Left kidney (tissue), 2 donors: ENCODE measurements around the gene WDPCP. TPM values are rescaled to one million over a fixed set of nuclear protein-coding genes. Genes with fewer than 3 reads are reported as not detected.
"Not testable (repeated sequence)": the region's sequence is repeated elsewhere in the genome, so short reads cannot be mapped to it uniquely, and the experiment has no call there.

ENCODE experiments used
- DNase-seq: peaks from one replicate; pipeline ENCODE4 v3.0.0-alpha.2; 2013
- polyA plus RNA-seq: library from polyadenylated mRNA; unstranded; fragments of 120-200 nt; gene quantifications from one replicate; pipeline ENCODE4 v1.2.1, GENCODE V29; 2013; ENCODE audit not compliant: insufficient read length

Gene WDPCP
- polyA plus RNA-seq, 1 donor, result 16.4 TPM

DNA sequence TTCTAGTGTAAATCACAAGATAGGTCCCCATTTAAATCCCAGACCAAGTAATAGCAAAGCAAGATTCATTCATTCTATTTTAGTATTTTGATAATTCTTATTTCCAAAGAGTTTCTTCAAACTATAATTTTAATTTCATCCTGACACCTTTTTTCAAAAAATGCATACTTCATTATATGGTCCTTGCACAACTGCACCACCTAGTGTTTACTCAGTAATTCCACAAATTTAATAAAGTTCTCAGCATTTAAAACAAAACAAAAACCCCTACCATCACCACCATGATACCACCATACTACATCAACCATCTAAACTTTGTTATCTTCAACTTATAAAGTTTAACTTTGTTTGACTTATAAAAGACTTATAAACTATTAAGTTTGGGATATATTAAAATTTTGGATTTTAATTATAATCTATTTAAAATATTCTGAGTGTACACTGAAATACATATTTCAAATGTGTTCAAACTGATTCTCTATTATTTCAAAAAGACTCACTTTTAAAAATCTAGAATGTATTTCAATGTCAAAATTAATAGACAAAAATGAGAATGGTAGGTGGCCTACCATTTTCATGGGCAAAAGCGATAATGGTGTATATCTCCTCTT, 44.2 kb downstream of the WDPCP start:
- DNase-seq, result no peak

DNA sequence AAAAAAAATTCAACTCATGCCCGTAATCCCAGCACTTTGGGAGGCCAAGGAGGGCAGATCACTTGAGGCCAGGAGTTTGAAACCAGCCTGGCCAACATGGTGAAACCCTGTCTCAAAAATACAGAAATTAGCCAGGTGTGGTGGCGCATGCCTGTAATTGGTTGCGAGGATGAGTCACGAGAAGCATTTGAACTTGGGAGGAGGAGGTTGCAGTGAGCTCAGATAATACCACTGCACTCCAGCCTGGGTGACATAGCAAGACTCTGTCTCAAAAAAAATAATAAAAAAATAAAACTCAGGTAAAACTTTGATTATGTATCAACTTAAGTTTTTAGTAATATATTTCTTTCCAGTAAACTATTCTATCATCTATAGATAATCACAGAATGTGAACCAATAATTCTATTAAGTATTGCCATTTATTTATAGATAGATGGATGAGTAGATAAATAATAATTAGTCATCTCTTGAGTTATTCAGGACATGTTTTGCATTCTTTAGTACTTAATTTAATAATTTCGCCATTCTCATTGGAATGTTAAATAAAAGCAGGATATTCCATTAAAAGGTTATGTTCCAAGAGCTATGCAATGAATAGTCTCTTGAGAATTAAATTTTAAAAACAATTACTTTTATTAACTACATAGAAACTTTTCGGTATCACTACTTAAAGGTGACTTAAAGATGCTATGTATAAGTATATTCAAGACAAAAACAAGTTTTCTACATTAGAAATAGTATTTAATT, 48.7 kb downstream of the WDPCP start:
- no peak for DNase-seq

DNA sequence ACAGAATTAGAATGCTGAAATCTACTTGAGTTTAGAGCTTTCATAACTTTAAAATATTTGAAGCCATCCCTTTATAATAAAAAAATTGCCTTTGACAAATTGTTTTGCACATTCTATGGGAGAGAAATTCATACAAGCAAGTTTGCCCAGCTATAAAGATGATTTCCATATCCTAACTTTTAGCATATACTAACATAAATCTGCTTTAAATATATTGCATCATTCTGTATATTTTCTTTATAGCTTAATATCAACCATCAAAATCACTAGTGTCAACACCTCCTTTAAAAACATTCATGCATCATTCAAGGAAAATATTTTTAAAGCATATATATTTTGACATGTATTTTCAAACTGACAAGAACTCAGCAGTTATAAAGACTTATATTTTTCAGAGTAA, 49.9 kb downstream of the WDPCP start:
- DNase-seq, result no peak

DNA sequence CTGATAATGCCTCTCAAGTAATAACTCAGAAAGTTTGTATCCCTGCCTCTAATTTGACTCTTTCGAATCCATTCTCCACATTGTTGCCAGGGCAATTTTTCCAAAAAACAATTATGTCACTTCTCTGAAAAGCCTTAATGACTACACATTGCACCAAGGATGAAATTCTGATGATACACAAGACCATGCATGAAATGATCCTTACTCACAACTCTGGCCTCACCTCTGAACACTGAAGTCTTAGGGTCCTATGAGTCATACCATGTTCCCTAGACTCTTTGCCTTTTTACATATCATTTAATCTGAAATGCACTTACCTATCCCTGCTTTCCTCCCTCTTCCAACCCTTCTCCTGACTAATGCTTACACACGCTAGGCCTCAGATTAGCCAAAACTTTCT, 51.0 kb downstream of the WDPCP start:
- DNase-seq, result no peak

DNA sequence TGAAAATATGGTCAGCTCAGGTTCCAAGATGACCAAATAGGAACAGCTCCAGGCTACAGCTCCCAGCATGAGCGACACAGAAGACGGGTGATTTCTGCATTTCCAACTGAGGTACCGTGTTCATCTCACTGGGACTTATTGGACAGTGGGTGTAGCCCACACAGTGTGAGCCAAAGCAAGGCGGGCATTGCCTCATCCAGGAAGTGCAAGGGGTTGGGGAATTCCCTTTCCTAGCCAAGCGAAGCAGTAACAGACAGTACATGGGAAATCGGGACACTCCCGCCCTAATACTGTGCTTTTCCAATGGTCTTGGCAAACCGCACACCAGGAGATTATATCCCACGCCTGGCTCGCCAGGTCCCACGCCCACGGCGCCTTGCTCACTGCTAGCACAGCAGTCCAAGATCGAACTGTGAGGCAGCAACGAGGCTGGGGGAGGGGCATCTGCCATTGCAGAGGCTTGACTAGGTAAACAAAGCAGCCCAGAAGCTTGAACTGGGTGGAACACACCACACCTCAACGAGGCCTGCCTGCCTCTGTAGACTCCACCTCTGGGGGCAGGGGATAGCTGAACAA, 57.5 kb downstream of the WDPCP start:
- DNase-seq, result no peak

DNA sequence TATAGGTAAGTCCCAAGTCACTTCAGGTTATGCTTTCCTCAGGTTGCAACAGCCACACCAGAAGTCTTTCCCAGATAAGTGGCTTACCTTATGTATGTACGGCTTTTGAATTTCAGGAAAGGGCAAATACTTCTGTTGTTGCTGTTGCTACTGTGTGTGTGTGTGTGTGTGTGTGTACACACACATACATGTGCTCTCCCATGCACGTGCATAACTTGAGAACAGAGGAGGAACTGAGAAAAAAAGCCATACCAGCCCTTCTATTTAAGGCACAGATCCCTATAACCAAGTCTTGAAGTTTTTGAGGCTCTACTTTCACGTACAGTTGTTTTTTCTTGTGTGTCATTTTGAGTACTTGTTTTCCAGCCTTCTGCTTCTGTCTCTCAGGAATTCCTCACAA, 62.4 kb downstream of the WDPCP start:
- no peak for DNase-seq

DNA sequence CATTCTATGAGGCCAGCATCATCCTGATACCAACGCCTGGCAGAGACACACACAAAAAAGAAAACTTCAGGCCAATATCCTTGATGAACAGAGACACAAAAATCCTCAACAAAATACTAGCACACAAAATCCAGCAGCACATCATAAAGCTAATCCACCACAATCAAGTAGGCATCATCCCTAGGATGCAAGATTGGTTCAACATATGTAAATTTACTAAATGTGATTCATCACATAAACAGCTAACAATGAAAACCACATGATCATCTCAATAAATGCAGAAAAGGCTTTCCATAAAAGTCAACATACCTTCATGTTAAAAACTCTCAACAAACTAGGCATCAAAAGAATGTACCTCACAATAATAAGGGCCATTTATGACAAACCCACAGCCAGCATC, 65.3 kb downstream of the WDPCP start:
- DNase-seq, result no peak

DNA sequence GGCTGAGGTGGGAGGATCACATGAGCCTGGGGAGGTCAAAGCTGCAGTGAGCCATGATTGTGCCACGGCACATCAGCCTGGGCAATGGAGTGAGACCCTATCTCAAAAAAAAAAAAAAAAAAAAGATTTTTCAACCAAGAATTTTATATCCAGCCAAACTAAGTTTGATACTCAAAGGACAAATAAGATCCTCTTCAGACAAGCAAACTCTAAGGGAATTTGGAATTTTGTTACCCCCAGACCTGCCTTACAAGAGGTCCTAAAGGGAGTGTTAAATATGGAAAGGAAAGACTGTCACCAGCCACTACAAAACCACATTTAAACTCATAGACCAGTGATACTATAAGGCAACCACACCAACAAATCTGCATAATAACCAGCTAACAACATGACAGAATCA, 67.5 kb downstream of the WDPCP start:
- DNase-seq, result no peak

DNA sequence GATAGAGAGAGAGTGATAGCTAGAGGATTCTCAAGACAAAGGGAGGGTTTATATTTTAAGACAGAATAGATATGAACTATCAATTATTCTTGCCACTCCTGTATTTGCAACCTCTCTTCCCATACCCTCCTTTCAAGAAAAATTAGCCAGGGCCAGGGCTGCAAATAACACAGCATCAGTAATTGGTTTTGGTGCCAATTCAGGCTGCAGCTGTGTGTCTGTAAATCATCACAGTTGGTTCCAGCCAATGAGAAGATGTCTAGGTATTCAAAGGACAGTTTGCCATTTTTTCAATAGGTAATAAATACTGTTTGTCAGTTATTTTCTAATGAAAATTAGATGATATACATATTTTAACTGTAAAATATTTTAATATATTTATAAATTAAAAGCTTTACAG, 73.5 kb downstream of the WDPCP start:
- no peak for DNase-seq

DNA sequence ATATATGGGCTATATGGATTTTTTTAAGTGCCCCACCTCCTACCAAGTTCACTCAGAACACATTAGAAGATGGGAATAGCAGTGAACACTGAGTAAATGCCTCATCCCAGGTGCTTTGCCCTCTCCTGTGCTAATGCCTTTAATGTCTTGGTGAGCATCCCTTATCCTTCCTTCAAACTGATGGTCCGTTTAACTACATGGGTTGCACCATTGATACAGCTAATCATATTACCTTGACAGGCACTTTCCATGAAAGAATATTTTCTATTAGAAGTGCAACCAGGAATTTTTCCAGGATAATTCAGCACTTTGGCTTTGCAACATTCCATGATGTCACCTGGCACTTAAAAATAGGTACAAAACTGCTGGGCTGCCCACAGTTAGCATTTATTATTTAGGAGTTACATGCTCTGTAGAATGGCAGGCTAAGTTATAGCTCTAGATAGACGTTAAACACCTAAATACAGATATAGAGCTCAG, 74.0 kb downstream of the WDPCP start:
- DNase-seq, result no peak

DNA sequence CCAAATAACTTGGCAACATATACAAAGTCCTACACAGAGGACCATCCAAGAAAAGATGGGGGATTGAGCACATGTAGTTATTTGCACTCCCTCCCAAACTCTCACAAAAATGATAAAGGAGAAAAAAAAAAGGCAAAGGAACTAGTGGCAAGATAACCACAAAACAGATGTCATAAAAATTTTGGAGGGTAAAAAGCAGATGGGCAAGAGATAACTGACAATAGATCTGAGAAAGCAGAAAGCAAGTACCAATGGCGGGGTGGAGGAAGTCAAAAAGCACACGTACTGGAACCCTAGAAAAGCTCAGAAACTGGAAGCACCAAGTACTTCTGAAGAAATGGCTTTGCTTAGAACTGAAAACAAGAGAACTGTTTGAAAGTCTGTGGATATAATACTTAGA, 82.0 kb downstream of the WDPCP start:
- no peak for DNase-seq

DNA sequence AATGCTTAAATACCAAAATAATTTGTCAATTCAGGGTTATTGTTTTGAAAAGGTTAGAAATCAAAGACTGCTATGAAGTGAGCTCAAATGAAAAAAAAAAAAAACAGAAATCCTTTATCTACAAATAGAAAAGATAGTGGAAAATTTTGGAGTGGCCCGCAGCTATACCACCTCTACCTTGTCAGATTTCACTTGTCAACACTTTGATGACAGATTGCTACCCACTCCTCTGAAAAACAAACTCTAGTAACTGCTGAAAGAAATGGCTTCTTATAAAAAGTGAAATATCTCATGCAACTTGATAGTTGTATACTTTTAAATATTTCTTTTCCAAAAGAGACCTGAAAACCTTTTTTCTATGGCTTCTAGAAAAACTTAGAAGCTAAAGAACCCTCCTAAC, 84.5 kb downstream of the WDPCP start:
- DNase-seq, result no peak

DNA sequence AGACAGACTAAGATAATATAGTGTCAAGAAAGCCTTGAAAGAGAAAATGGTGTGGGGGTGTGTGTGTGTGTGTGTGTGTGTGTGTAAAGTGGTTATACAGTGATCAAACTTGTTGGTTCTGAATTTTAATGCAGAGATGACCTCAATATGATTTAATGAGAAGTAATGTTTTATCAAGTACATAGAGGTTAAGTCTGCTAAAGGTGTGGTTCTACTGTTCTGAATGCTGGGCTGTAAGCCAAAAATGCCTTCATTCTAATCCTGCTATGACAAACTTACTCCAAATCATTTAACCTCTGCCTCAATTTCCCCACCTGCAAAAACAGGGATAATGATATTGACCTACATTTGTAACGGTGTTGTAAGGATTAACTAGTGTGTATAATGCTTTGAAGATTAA, 87.9 kb downstream of the WDPCP start:
- DNase-seq, result no peak

DNA sequence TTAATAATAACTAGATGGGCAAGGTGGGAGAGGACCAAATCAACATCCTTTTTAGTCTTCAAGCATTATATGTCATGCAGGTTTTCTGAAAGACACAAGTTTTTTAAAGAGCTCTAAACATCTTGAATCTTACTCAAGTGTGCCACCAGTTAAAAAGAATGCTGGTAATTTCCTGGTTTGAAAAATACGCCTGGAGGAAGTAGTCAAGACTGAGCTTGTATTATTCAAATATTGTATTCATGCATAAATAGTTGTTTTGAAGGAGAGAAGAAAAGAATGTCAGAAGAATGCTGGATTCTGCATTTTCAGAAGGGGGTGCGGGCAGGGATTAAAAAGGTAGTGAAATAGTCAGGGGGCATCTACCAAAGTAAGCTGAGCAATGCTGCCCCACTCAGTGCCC, 90.7 kb downstream of the WDPCP start:
- no peak for DNase-seq

DNA sequence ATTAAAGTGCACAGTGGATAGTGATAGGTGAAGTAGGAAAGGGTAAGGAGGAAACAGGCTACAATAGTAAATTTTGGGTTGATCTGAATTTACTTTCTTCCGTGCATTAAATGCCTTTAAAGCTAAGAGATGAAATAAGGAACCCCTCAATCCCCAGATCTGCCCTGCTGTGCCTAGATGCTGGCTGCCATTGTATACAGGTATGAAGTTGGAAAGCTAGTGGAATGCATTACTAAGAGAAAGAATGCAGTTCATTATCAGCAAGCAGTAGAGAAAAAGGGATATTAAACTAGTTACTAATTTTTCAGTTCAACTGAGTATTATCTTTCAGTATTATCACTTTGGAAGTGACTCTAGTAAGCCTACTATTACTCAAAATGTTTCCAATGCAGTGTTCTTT, 93.3 kb downstream of the WDPCP start:
- no peak for DNase-seq

DNA sequence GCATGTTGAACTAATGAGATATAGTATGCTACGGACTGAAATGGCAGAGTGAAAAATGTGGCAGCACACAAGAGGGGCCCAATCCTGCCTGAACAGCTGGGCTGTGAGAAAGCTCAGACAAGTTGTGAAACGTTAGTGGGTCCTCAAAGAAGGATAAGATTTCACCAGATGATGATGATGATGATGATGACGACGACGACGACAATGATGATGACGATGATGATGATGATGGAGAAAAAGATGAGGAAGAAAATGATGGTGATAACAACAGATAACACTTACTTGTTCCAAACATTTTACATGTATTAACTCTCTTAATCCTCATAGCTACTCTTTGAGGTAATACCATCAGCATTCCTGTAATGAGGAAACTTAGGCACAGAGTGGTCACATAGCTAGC, 94.2 kb downstream of the WDPCP start:
- DNase-seq, result no peak

DNA sequence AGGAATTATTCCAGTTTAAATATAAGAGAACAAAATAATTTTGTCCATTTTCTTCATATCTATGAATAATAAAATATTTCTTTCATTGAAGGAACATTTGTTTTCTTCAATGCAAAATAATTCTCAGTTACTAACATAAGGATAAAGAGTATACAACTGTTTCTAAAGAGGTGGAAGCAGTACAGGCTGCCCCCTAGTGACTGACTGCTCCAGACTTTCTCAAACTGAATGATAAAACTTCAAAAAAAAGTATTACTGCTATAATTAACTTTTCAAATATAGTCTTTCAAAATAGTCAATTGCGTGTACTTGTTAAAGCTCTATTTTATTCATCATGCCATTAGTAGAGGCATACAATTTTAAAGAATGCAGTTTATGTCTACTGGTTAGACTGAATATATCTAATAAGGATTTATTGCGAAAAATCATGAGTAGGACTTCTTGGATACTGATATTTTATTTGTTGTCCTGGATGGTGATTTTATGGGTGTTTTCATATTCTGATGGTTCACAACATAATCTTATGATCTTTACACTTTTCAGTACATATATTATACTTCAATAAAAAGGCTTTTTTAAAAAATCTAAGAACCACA, 100.1 kb downstream of the WDPCP start:
- DNase-seq, result peak; percentile 25

DNA sequence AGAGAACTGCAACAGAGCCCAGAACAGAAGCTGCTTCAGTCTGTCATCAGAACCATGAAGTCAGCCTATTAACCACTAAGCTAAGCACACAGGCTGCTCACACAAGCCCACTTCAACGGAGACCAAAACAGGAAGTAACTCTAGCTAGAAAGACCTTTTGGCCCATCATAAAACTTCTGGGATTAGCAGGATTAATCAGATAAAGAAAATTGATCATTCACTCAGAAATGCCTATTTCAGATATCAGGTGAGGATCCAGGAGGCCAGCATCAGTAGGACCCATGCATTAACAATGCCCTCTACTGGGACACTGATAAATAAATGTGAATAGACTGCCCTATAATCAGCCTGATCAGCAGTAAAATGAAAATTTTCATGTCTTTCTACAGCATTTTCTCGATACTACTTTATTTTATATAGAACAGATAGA, 101.4 kb downstream of the WDPCP start:
- DNase-seq, result no peak

DNA sequence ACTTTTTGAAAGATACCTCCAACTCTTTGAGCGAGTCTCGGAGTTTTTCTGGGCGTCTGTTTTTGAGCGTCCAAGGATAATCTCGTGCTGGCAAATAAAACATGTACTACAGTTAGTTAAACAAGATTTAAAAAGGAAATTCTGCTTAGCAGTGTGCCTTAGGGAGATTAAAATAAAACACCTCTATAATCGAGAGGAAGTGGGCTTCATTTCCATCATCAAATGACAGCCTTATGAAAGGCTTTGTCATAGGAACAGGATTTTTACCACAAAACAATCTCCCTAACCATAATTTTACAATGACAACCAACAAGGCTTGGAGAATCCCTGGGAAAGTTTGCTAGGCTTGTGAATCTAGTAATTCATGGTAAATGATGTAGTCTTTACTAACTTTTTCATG, 103.4 kb downstream of the WDPCP start:
- DNase-seq, result no peak

DNA sequence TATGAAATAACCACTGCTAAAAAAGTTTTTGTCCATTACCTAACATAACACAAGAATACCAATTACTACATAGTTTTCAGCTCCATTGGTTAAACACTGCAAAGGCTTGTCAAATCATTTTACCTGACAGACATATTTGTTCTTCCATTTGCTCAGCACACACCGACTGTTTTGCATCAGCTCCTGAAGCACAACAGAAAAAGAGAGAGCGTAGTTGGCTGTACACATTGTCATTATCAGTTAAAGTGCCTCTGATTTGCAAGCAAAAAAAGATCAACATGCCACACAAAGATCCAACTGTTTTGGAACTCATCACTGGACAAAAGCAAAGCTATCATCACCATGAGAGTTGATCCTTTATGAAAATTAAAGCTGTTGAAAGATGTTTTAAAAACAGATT, 103.8 kb downstream of the WDPCP start:
- no peak for DNase-seq

DNA sequence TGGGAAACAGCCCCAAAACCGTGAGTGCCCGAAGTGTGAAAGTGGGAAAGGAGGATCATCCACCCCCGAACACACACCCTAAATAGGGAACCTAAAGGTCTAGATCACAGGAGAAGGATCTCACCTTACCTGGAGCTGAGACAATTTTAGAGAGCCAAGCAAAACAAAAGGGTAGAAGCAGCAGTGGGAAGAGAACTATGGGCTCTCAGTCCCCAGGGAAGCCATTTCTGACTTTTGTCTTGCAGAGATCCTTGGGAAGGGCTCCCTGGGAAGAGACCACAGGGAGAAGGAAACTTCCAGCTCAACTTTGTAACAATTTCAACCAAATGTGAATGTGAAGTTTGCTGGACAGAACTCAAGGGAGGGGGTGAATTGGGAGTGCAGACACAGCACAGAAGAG, 110.6 kb downstream of the WDPCP start:
- no peak for DNase-seq

DNA sequence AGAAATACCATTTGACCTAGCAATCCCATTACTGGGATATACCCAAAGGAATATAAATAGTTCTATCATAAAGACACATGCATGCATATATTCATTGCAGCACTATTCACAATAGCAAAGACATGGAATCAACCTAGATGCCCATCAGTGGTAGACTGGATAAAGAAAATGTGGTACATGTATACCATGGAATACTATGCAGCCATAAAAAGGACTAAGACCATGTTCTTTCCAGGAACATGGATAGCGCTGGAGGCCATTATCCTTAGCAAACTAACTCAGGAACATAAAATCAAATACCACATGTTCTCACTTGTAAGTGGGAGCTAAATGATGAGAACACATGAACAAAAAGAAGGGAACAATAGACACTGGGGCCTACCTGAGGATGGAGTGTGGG, 119.0 kb downstream of the WDPCP start:
- DNase-seq, result not testable (repeated sequence)

DNA sequence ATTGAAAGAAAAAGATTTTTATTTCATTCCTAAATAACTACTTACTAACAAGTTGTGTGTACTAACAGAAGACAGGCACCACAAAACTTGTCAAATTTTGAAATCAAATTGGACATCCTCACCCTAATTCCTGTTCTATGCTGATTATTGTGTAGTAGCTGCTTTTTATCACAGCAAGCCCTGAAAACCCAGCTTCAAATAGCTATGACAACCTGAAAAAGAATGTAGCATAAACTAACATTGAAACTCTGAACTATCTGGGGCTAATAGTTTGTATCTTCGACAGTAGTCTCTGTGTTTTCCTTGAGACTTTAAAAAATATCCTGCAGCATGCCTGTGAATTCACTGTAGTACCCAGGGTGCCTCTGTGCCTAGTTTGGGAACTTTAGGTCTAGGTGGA, 122.6 kb downstream of the WDPCP start:
- no peak for DNase-seq
